Mesendoderm (in vitro differentiated cells): ENCODE measurements around the gene ARMC7.

ENCODE experiments used
- DNase-seq: peaks from one replicate; pipeline ENCODE4 v3.0.0; 2013
- H2AK5ac ChIP-seq: 2 replicates; pipeline ENCODE4 v1.6.1; 2013; ENCODE audit warnings: low read length, inconsistent platforms
- H2BK120ac ChIP-seq: 2 replicates; pipeline ENCODE4 v1.6.1; 2013; ENCODE audit warnings: low read depth, mild to moderate bottlenecking, low read length, moderate library complexity, mixed read lengths
- H2BK15ac ChIP-seq: replicated peaks from 2 replicates; pipeline ENCODE4 v1.6.1; 2013; ENCODE audit warnings: low read depth, mild to moderate bottlenecking, moderate library complexity
- H2BK5ac ChIP-seq: 2 replicates; pipeline ENCODE4 v1.6.1; 2013; ENCODE audit warnings: low read length, inconsistent platforms
- H3K18ac ChIP-seq: 2 replicates; pipeline ENCODE4 v1.6.1; 2013; ENCODE audit warnings: mild to moderate bottlenecking, low read length, mixed read lengths
- H3K23ac ChIP-seq: one replicate; pipeline ENCODE4 v1.6.1; 2013; ENCODE audit warnings: low read length
- H3K27ac ChIP-seq: 2 replicates; pipeline ENCODE4 v1.5.1; 2013; ENCODE audit warnings: low read depth, mild to moderate bottlenecking, inconsistent platforms, low read length, moderate library complexity
- H3K27me3 ChIP-seq: 2 replicates; pipeline ENCODE4 v1.6.1; 2013; ENCODE audit warnings: low read length, control low read depth, mild to moderate bottlenecking, inconsistent platforms; ENCODE audit not compliant: insufficient read depth, poor library complexity
- H3K36me3 ChIP-seq: 2 replicates; pipeline ENCODE4 v1.6.1; 2013; ENCODE audit warnings: low read length, inconsistent platforms; ENCODE audit not compliant: control insufficient read depth, insufficient read depth
- H3K4ac ChIP-seq: one replicate; pipeline ENCODE4 v1.6.1; 2013; ENCODE audit warnings: low read depth, mild to moderate bottlenecking, low read length, moderate library complexity
- H3K4me1 ChIP-seq: 2 replicates; pipeline ENCODE4 v1.6.1; 2013; ENCODE audit warnings: low read depth, low read length, inconsistent platforms; ENCODE audit not compliant: control insufficient read depth
- H3K4me2 ChIP-seq: 2 replicates; pipeline ENCODE4 v1.6.1; 2013; ENCODE audit warnings: low read length
- H3K4me3 ChIP-seq: 2 replicates; pipeline ENCODE4 v1.5.1; 2013; ENCODE audit warnings: mild to moderate bottlenecking, low read length
- H3K56ac ChIP-seq: one replicate; pipeline ENCODE4 v1.6.1; 2013; ENCODE audit warnings: low read length
- H3K79me1 ChIP-seq: 2 replicates; pipeline ENCODE4 v1.6.1; 2013; ENCODE audit warnings: low read length, inconsistent platforms
- H3K79me2 ChIP-seq: 2 replicates; pipeline ENCODE4 v1.6.1; 2013; ENCODE audit warnings: mild to moderate bottlenecking, low read length; ENCODE audit not compliant: control insufficient read depth, insufficient read depth
- H3K9ac ChIP-seq: 2 replicates; pipeline ENCODE4 v1.6.1; 2013; ENCODE audit warnings: low read length, inconsistent platforms
- H4K5ac ChIP-seq: one replicate; pipeline ENCODE4 v1.6.1; 2013; ENCODE audit warnings: low read length
- H4K8ac ChIP-seq: one replicate; pipeline ENCODE4 v1.6.1; 2013; ENCODE audit warnings: low read depth, mild to moderate bottlenecking, control low read depth, low read length, moderate library complexity
- WGBS: extraction: QIAGEN DNeasy Blood & Tissue Kit; methylation state at CpG from one replicate; pipeline ENCODE4 v1.1.7; 2013; ENCODE audit warnings: low lambda C conversion rate, missing lambda C conversion rate; ENCODE audit not compliant: insufficient coverage; ENCODE audit errors: extremely low coverage; 5-methylcytosine and 5-hydroxymethylcytosine counted together

Gene ARMC7

DNA sequence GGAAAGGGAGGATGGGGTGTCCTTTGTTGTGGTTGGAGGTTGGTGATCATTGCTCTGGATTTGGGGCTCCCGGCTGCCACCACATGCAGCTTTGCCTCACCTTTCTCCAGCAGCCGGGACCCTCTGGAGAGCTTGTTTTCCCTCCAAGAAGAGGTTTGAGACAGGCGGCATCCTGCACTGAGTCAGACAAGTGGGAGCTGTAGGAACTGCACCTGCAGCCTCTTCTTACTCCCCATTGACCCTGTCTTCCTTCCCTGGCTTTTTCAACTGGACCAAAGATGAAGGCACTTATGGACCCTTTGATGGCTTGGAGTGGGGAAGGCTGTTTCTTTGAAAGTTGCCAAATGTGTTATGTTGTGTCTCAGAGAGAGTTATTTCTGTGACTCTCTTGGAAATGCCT, 46.1 kb upstream of the ARMC7 start:
- H3K18ac ChIP-seq = no peak overlapping the region
- peaks cover 31% of the 10 kb centered on the region for H3K36me3 ChIP-seq
- no peak overlapping the region for H2BK120ac ChIP-seq
- no peaks in the 10 kb centered on the region for H3K27me3 ChIP-seq
- H3K23ac ChIP-seq = no peak overlapping the region
- H3K4me3 ChIP-seq = no peak overlapping the region
- no peak overlapping the region for H4K5ac ChIP-seq
- H4K8ac ChIP-seq = no peak overlapping the region
- H2AK5ac ChIP-seq = no peak overlapping the region
- H3K4ac ChIP-seq = no peak overlapping the region
- no peak overlapping the region for H2BK15ac ChIP-seq
- DNase-seq = no peak
- H3K79me2 ChIP-seq = no peaks in the 10 kb centered on the region
- no peak overlapping the region for H3K9ac ChIP-seq
- WGBS = no CpG with 5 or more reads among the region's 3 CpGs
- no peak overlapping the region for H3K4me2 ChIP-seq
- no peak overlapping the region for H3K56ac ChIP-seq
- no peak overlapping the region for H2BK5ac ChIP-seq
- H3K79me1 ChIP-seq = peaks cover 3% of the 10 kb centered on the region
- H3K4me1 ChIP-seq = no peaks in the 10 kb centered on the region
- H3K27ac ChIP-seq = no peak overlapping the region

DNA sequence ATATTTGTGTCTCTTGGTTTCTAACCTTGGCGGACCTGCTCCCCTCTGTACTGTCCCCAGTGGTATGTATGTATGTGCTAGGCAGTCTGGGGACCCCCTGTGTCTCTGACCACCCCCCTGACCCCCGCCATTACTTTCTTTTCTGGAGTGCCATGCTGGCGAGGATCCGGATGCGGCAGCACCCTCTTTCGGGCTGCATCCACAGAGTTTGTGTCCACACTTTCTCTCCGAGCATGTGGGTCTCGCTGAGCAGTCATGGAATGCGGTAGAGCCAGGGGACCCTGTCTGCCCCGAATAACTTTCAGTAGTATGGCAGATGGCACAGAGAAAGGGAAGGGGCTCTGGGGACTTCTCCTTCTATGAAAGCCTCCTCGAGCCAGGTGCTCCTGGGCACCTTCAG, 45.7 kb upstream of the ARMC7 start:
- no peak overlapping the region for H3K23ac ChIP-seq
- peaks cover 3% of the 10 kb centered on the region for H3K79me1 ChIP-seq
- H3K56ac ChIP-seq = no peak overlapping the region
- no peak overlapping the region for H3K4me3 ChIP-seq
- no peak for DNase-seq
- no peak overlapping the region for H3K9ac ChIP-seq
- no peaks in the 10 kb centered on the region for H3K27me3 ChIP-seq
- no peak overlapping the region for H3K27ac ChIP-seq
- no peak overlapping the region for H2AK5ac ChIP-seq
- H2BK120ac ChIP-seq = no peak overlapping the region
- no peak overlapping the region for H4K8ac ChIP-seq
- H3K18ac ChIP-seq = no peak overlapping the region
- H3K4me1 ChIP-seq = no peaks in the 10 kb centered on the region
- H2BK5ac ChIP-seq = no peak overlapping the region
- H3K4ac ChIP-seq = no peak overlapping the region
- WGBS = no CpG with 5 or more reads among the region's 11 CpGs
- no peak overlapping the region for H2BK15ac ChIP-seq
- no peaks in the 10 kb centered on the region for H3K79me2 ChIP-seq
- H3K36me3 ChIP-seq = peaks cover 31% of the 10 kb centered on the region
- H3K4me2 ChIP-seq = no peak overlapping the region
- no peak overlapping the region for H4K5ac ChIP-seq

- DNase-seq = no peak
- Histone ChIP-seq H3K36me3 (peaks cover 31% of the 10 kb centered on the region), H3K18ac (no peak overlapping the region), H2BK5ac (no peak overlapping the region), H3K23ac (no peak overlapping the region), H3K27me3 (no peaks in the 10 kb centered on the region), H4K5ac (no peak overlapping the region), H3K4me3 (no peak overlapping the region), H2AK5ac (no peak overlapping the region), H3K79me2 (no peaks in the 10 kb centered on the region), H3K4me2 (no peak overlapping the region), H2BK120ac (no peak overlapping the region), H2BK15ac (no peak overlapping the region), H3K4me1 (no peaks in the 10 kb centered on the region), H3K4ac (no peak overlapping the region), H4K8ac (no peak overlapping the region), H3K56ac (no peak overlapping the region), H3K79me1 (peaks cover 3% of the 10 kb centered on the region), H3K9ac (no peak overlapping the region), H3K27ac (no peak overlapping the region)
- WGBS = no CpG with 5 or more reads among the region's 8 CpGs
Observed at GRCh38 chr17:75064460-75064859, 45.3 kb upstream of the ARMC7 start.

GRCh38 chr17:75064867-75065561, 44.8 kb upstream of the ARMC7 start:
- Histone ChIP-seq H4K8ac (no peak overlapping the region), H3K4me3 (no peak overlapping the region), H3K27ac (no peak overlapping the region), H3K36me3 (peaks cover 29% of the 10 kb centered on the region), H3K79me2 (no peaks in the 10 kb centered on the region), H2BK120ac (no peak overlapping the region), H3K9ac (no peak overlapping the region), H3K4me2 (no peak overlapping the region), H2BK5ac (no peak overlapping the region), H3K4me1 (no peaks in the 10 kb centered on the region), H3K27me3 (no peaks in the 10 kb centered on the region), H3K4ac (no peak overlapping the region), H3K56ac (no peak overlapping the region), H3K79me1 (peaks cover 3% of the 10 kb centered on the region), H2AK5ac (no peak overlapping the region), H4K5ac (no peak overlapping the region), H2BK15ac (no peak overlapping the region), H3K18ac (no peak overlapping the region), H3K23ac (no peak overlapping the region)
- DNase-seq = peak; percentile 61
- no CpG with 5 or more reads among the region's 18 CpGs for WGBS

- no peak overlapping the region for H2BK5ac ChIP-seq
- no peak overlapping the region for H3K4me3 ChIP-seq
- H3K23ac ChIP-seq = no peak overlapping the region
- no peaks in the 10 kb centered on the region for H3K79me2 ChIP-seq
- H3K9ac ChIP-seq = no peak overlapping the region
- no peak overlapping the region for H3K4ac ChIP-seq
- no peak overlapping the region for H4K5ac ChIP-seq
- H3K4me1 ChIP-seq = no peaks in the 10 kb centered on the region
- whole genome bisulfite sequencing = no CpG with 5 or more reads among the region's 6 CpGs
- no peak overlapping the region for H2BK15ac ChIP-seq
- no peak overlapping the region for H3K27ac ChIP-seq
- H2BK120ac ChIP-seq = no peak overlapping the region
- peak overlapping the region; percentile 22 for H3K56ac ChIP-seq
- H4K8ac ChIP-seq = no peak overlapping the region
- DNase-seq = no peak
- no peak overlapping the region for H3K18ac ChIP-seq
- no peaks in the 10 kb centered on the region for H3K27me3 ChIP-seq
- H2AK5ac ChIP-seq = no peak overlapping the region
- peaks cover 3% of the 10 kb centered on the region for H3K79me1 ChIP-seq
- H3K4me2 ChIP-seq = no peak overlapping the region
- H3K36me3 ChIP-seq = peaks cover 29% of the 10 kb centered on the region
Observed at GRCh38 chr17:75065562-75066151, 44.1 kb upstream of the ARMC7 start.

GRCh38 chr17:75067856-75068255, 41.9 kb upstream of the ARMC7 start:
- Histone ChIP-seq H2BK15ac (no peak overlapping the region), H3K9ac (no peak overlapping the region), H3K4ac (no peak overlapping the region)

More at GRCh38 chr17:75067856-75068255, 41.9 kb upstream of the ARMC7 start:
- Histone ChIP-seq H3K4me2 (no peak overlapping the region), H3K27me3 (no peaks in the 10 kb centered on the region), H4K5ac (no peak overlapping the region), H3K23ac (no peak overlapping the region), H3K18ac (no peak overlapping the region), H3K4me1 (no peaks in the 10 kb centered on the region), H3K56ac (no peak overlapping the region), H4K8ac (no peak overlapping the region), H2AK5ac (no peak overlapping the region), H2BK120ac (no peak overlapping the region), H3K36me3 (peaks cover 20% of the 10 kb centered on the region), H3K79me2 (no peaks in the 10 kb centered on the region), H2BK5ac (no peak overlapping the region), H3K79me1 (no peaks in the 10 kb centered on the region), H3K27ac (peak overlapping the region; percentile 17), H3K4me3 (no peak overlapping the region)
- no peak for DNase-seq
- WGBS = no CpG with 5 or more reads among the region's 4 CpGs
